Keratinocyte (primary cell): ENCODE results near the gene BAZ2B. TPM values are rescaled to one million over a fixed set of nuclear protein-coding genes. Genes with fewer than 3 reads are reported as not detected.

Experiments
- DNase-seq: peaks from one replicate; pipeline ENCODE4 v3.0.0-alpha.2; 2011; ENCODE audit warnings: low read depth, missing footprints, low spot score
- FAIRE-seq: peaks from 2 replicates; lab custom pipeline; 2011; peaks lifted over from hg19 to GRCh38; lab: Jason Lieb, UNC
- H2AFZ ChIP-seq: 2 replicates; pipeline ENCODE4 v1.6.0; 2012; ENCODE audit warnings: low read length, control low read depth, inconsistent platforms; ENCODE audit not compliant: control insufficient read depth
- H3K27ac ChIP-seq: 2 replicates; pipeline ENCODE4 v1.5.1; 2011; ENCODE audit warnings: low read length; ENCODE audit not compliant: control insufficient read depth, insufficient read depth
- H3K27me3 ChIP-seq: 3 replicates; pipeline ENCODE4 v1.6.0; 2011; ENCODE audit warnings: low read length; ENCODE audit not compliant: control insufficient read depth, insufficient read depth; ENCODE audit errors: extremely low read depth
- H3K36me3 ChIP-seq, 2 experiments: 2 replicates in 1 of 2; 3 replicates in 1 of 2; pipeline ENCODE4 v1.5.1; 2011; ENCODE audit warnings: low read length in 2 of 2, mild to moderate bottlenecking in 1 of 2; ENCODE audit not compliant: control insufficient read depth in 2 of 2, insufficient read depth in 2 of 2; ENCODE audit errors: extremely low read depth in 1 of 2
- H3K4me1 ChIP-seq: 3 replicates; pipeline ENCODE4 v1.5.1; 2011; ENCODE audit warnings: low read length; ENCODE audit not compliant: control insufficient read depth, insufficient read depth; ENCODE audit errors: extremely low read depth
- H3K4me2 ChIP-seq: 3 replicates; pipeline ENCODE4 v1.6.0; 2011; ENCODE audit warnings: low read depth, low read length; ENCODE audit not compliant: control insufficient read depth, insufficient read depth; ENCODE audit errors: extremely low read depth
- H3K4me3 ChIP-seq, 3 experiments: fragments of 200-600 bp in 1 of 3; sonication (generic) in 1 of 3; 2 replicates in 2 of 3; 3 replicates in 1 of 3; pipeline ENCODE4 v1.5.1; 2011 to 2016; ENCODE audit warnings: low read length in 3 of 3, mild to moderate bottlenecking in 3 of 3, control low read depth in 2 of 3, inconsistent platforms in 1 of 3, low read depth in 1 of 3, mixed read lengths in 1 of 3, mixed run types in 1 of 3, moderate library complexity in 1 of 3; ENCODE audit not compliant: control insufficient read depth in 2 of 3, insufficient read depth in 2 of 3; ENCODE audit errors: extremely low read depth in 1 of 3
- H3K79me2 ChIP-seq: 2 replicates; pipeline ENCODE4 v1.6.0; 2012; ENCODE audit warnings: low read length; ENCODE audit not compliant: control insufficient read depth, insufficient read depth
- H3K9ac ChIP-seq: 3 replicates; pipeline ENCODE4 v1.6.0; 2011; ENCODE audit warnings: low read length; ENCODE audit not compliant: control insufficient read depth, insufficient read depth; ENCODE audit errors: extremely low read depth
- H3K9me1 ChIP-seq: 3 replicates; pipeline ENCODE4 v1.6.0; 2011; ENCODE audit warnings: low read length; ENCODE audit not compliant: control insufficient read depth, insufficient read depth; ENCODE audit errors: extremely low read depth
- H3K9me3 ChIP-seq: 2 replicates; pipeline ENCODE4 v1.5.1; 2012; ENCODE audit warnings: low read depth, low read length; ENCODE audit not compliant: control insufficient read depth
- H4K20me1 ChIP-seq: 3 replicates; pipeline ENCODE4 v1.6.0; 2011; ENCODE audit warnings: low read length; ENCODE audit not compliant: control insufficient read depth, insufficient read depth; ENCODE audit errors: extremely low read depth
- EZH2 ChIP-seq: IDR thresholded peaks from one replicate; pipeline ENCODE4 v1.6.1; 2012; ENCODE audit warnings: inconsistent platforms, mild to moderate bottlenecking, low read length, moderate library complexity
- dilution Hi-C: fragments of 300-500 bp; cut with MboI; formaldehyde crosslinking; loops from one replicate; pipeline ENCODE4 v1.7.0; 2020; ENCODE audit warnings: low sequenced_read_pairs; ENCODE audit not compliant: extremely low pct_ligation_motif_present
- polyA plus RNA-seq, 5 experiments: library from polyadenylated mRNA; depleted of rRNA in 3 of 5; stranded (reverse) in 3 of 5; stranded (forward) in 1 of 5; unstranded in 1 of 5; fragments of >200 nt; gene quantifications; 1 replicate in 1 of 5; 2 replicates in 3 of 5; 3 replicates in 1 of 5; pipeline versions ENCODE4 v1.2.1 to v1.2.3, GENCODE V29; 2011 to 2012; ENCODE audit warnings: missing spikeins in 2 of 5, low read depth in 1 of 5, low replicate concordance in 1 of 5
- TF ChIP-seq, protein P1 (sequence below), 3 experiments: IDR thresholded peaks in 1 of 3; conservative IDR thresholded peaks in 1 of 3; optimal IDR thresholded peaks in 1 of 3; 2 replicates in 2 of 3; 3 replicates in 1 of 3; pipeline versions ENCODE3 to v1.5.1; 2011; ENCODE audit warnings: low read length in 3 of 3, mild to moderate bottlenecking in 3 of 3, moderate library complexity in 2 of 3, control low read depth in 1 of 3, inconsistent platforms in 1 of 3; ENCODE audit not compliant: insufficient read depth in 2 of 3; ENCODE audit errors: extremely low read depth in 1 of 3

Gene BAZ2B
- polyA plus RNA-seq, 1 donor (not counting 4 experiments of a cell fraction or from before 2014, with no cell fraction given), result 27.0 TPM

DNA sequence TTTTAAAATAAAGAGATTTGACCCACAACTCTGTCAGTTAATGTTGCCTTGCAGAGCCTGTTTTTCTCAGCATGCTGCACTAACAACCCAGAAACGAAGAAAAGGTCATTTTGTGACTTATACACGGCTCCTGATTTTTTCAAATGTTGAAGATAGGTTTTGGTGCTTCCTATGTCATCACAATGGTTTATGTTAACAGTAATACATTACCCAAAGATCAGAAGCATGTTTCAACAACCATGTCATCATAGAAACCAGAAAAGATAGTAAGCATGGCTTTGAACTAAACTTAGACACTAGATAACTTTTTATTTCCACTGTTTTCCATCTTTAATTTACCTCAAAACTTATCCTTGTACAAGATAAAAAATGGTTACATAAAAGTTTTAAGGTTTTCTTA lies 10.1 kb downstream of the BAZ2B start:
- no peak overlapping the region for H2AFZ ChIP-seq
- H3K36me3 ChIP-seq, result peaks cover 0 to 2% of the 10 kb centered on the region in 2 experiments
- H3K9me3 ChIP-seq, result no peaks in the 10 kb centered on the region
- FAIRE-seq (no peak), DNase-seq (no peak)
- peaks cover 19% of the 10 kb centered on the region for H3K4me1 ChIP-seq
- H3K9ac ChIP-seq, result no peak overlapping the region
- no peaks in the 10 kb centered on the region for H4K20me1 ChIP-seq
- no peak for TF ChIP-seq EZH2
- TF ChIP-seq, protein P1, sequence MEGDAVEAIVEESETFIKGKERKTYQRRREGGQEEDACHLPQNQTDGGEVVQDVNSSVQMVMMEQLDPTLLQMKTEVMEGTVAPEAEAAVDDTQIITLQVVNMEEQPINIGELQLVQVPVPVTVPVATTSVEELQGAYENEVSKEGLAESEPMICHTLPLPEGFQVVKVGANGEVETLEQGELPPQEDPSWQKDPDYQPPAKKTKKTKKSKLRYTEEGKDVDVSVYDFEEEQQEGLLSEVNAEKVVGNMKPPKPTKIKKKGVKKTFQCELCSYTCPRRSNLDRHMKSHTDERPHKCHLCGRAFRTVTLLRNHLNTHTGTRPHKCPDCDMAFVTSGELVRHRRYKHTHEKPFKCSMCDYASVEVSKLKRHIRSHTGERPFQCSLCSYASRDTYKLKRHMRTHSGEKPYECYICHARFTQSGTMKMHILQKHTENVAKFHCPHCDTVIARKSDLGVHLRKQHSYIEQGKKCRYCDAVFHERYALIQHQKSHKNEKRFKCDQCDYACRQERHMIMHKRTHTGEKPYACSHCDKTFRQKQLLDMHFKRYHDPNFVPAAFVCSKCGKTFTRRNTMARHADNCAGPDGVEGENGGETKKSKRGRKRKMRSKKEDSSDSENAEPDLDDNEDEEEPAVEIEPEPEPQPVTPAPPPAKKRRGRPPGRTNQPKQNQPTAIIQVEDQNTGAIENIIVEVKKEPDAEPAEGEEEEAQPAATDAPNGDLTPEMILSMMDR (optimal IDR thresholded peaks at IDR 0.05 in 1 of 3, IDR thresholded peaks at IDR 0.05 in 1 of 3, conservative IDR thresholded peaks at IDR 0.05 in 1 of 3; ENCODE audit: extremely low read depth in 1 of 3, insufficient read depth in 2 of 3, low read length in 3 of 3), result no peak
- no peak overlapping the region for H3K27ac ChIP-seq
- dilution Hi-C loops, result loop anchor here (25.0 kb wide), 1 partner anchor 106 kb away; the partner anchor contains the start of gene MARCHF7
- H3K9me1 ChIP-seq, result no peaks in the 10 kb centered on the region
- peaks cover 37% of the 10 kb centered on the region for H3K79me2 ChIP-seq
- H3K4me3 ChIP-seq, result no peak overlapping the region
- no peaks in the 10 kb centered on the region for H3K27me3 ChIP-seq
- H3K4me2 ChIP-seq, result no peak overlapping the region

DNA sequence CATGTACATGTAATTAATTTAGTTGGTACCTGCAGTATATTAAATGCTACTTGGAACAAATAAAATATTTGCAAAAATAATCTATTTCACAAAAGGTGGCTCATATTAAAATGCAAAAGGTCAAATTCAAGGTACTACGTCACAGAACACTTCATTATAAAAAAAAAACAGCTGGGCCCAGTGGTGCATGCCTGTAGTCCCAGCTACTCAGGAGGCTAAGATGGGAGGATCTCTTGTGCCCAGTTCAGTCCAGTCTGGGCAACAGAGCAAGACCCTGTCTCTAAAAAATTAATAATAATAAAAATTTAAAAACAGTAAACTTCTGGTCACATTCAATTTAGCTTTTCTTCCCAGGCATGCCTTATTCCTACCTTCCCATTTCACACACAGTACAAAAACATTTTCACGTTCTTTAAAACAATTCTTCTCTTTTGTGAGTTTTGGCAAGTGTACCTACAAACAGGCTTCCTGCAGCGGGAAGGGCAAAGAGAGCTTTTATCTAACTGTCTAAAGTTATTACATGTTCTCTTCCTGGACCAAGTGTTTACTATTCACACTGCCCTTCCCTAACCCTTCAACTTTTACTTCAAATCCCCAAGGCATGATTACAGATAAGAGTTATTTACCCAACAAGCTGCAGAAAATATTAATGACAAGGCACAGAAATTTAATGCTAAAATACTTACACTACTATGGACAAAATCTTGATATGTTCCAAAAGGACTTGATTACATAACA lies 10.7 kb downstream of the BAZ2B start:
- dilution Hi-C loops, result loop anchor here (25.0 kb wide), 1 partner anchor 107 kb away; the partner anchor contains the start of gene MARCHF7
- peaks cover 22% of the 10 kb centered on the region for H3K4me1 ChIP-seq
- no peak overlapping the region for H3K4me2 ChIP-seq
- no peaks in the 10 kb centered on the region for H3K9me3 ChIP-seq
- peaks cover 0 to 2% of the 10 kb centered on the region in 2 experiments for H3K36me3 ChIP-seq
- H3K9me1 ChIP-seq, result no peaks in the 10 kb centered on the region
- no peak overlapping the region for H3K27ac ChIP-seq
- H3K27me3 ChIP-seq, result no peaks in the 10 kb centered on the region
- H4K20me1 ChIP-seq, result no peaks in the 10 kb centered on the region
- H3K4me3 ChIP-seq, result no peak overlapping the region
- H3K9ac ChIP-seq, result no peak overlapping the region
- DNase-seq, result no peak
- H3K79me2 ChIP-seq, result peaks cover 33% of the 10 kb centered on the region
- no peak for FAIRE-seq
- no peak overlapping the region for H2AFZ ChIP-seq
- TF ChIP-seq, protein P1 (optimal IDR thresholded peaks at IDR 0.05 in 1 of 3, IDR thresholded peaks at IDR 0.05 in 1 of 3, conservative IDR thresholded peaks at IDR 0.05 in 1 of 3; ENCODE audit: extremely low read depth in 1 of 3, insufficient read depth in 2 of 3, low read length in 3 of 3), result no peak
- TF ChIP-seq EZH2, result no peak
